SH-SY5Y (cell line): ENCODE measurements around the gene TTBK1.

Experiments used
- GATA2 ChIP-seq: IDR thresholded peaks from 2 replicates; pipeline ENCODE4 v1.6.1; 2011; ENCODE audit warnings: mild to moderate bottlenecking, low read depth, low read length
- GATA3 ChIP-seq: IDR thresholded peaks from 2 replicates; pipeline ENCODE4 v1.6.1; 2011; ENCODE audit warnings: low read depth, mild to moderate bottlenecking, low read length, moderate library complexity

DNA sequence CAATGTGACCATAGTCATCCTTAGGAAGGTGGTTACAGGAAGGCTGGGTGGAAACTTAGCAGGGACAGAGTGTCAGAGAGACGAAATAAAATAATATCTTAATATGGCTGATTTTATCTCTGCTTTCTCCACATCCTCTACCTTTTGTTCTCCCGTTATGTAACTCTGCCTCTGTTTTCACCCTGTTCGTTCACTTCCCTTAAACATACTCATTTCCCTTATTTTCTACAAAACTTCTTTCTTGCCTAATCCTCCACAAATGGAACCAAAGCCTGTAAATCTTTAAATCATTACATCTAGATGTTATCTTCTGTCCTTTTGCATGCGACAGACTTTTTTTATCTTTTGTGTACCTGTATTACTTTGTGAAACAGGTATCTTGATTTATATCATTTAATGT is 88.6 kb downstream of the TTBK1 start:
- no peak for TF ChIP-seq GATA2
- TF ChIP-seq GATA3 = no peak
